Esophagus squamous epithelium (tissue), 4 donors: ENCODE data around the gene MUC4.

ENCODE experiments used
- CTCF ChIP-seq, 6 experiments: fragments of 450-650 bp in 4 of 6; fragments of 200-600 bp in 2 of 6; sonication (generic) in 2 of 6; IDR thresholded peaks; one replicate each; pipeline ENCODE4 v1.5.1; 2016 to 2019; ENCODE audit warnings: antibody characterized with exemption in 6 of 6, mild to moderate bottlenecking in 4 of 6, moderate library complexity in 4 of 6
- POLR2A ChIP-seq, 4 donors: fragments of 450-650 bp; IDR thresholded peaks; one replicate each; pipeline ENCODE4 v1.6.1; 2017; ENCODE audit warnings: antibody characterized with exemption in 4 of 4, mild to moderate bottlenecking in 4 of 4, moderate library complexity in 3 of 4

GRCh38 chr3:195853996-195854395, 42.3 kb upstream of the MUC4 start:
- TF ChIP-seq CTCF (IDR thresholded peaks at IDR 0.05) = no peak
- TF ChIP-seq POLR2A (IDR thresholded peaks at IDR 0.05) = no peak
